HFF-Myc (cell line): ENCODE measurements around the gene FAM89B.

ENCODE experiments used
- DNase-seq: peaks from one replicate; pipeline ENCODE4 v3.0.0-alpha.2; 2011; ENCODE audit warnings: low read depth; ENCODE audit errors: extremely low read depth
- H3K4me3 ChIP-seq: replicated peaks from 2 replicates; pipeline ENCODE4 v1.5.1; 2011; ENCODE audit warnings: low read depth, mild to moderate bottlenecking, control low read depth, low read length
- CTCF ChIP-seq: IDR thresholded peaks from 2 replicates; pipeline ENCODE4 v1.5.1; 2012; ENCODE audit warnings: mild to moderate bottlenecking, low read depth, low read length, control low read depth; ENCODE audit errors: missing control alignments

Gene FAM89B

GRCh38 chr11:65573391-65574079, 1.2 kb downstream of the FAM89B start:
- no peak for DNase-seq
- no peak for TF ChIP-seq CTCF
- H3K4me3 ChIP-seq: peak overlapping the region; percentile 85

- peak; percentile 79 for DNase-seq
- TF ChIP-seq CTCF: peak; percentile 47
- H3K4me3 ChIP-seq: peak overlapping the region; percentile 85
Measured at GRCh38 chr11:65574109-65574810, 1.9 kb downstream of the FAM89B start.

GRCh38 chr11:65574811-65575567, 2.7 kb downstream of the FAM89B start:
- peak overlapping the region; percentile 56 for H3K4me3 ChIP-seq
- DNase-seq: no peak
- no peak for TF ChIP-seq CTCF

- peak within 1 kb of the TSS; percentile 56 for H3K4me3 ChIP-seq
- no peak for TF ChIP-seq CTCF
- DNase-seq: no peak
Measured at GRCh38 chr11:65575568-65576231, 3.4 kb downstream of the FAM89B start, which contains the start of gene EHBP1L1. EHBP1L1 (plus strand) TSS chr11:65576053; CDS start chr11:65576303, 250 bp downstream.

GRCh38 chr11:65576232-65576866, 4.0 kb downstream of the FAM89B start:
- peak overlapping the region; percentile 56 for H3K4me3 ChIP-seq
- DNase-seq: no peak
- no peak for TF ChIP-seq CTCF
